Epithelial cell of esophagus (primary cell): ENCODE measurements around the gene PNLDC1.
"Not testable (repeated sequence)": the region's sequence is repeated elsewhere in the genome, so short reads cannot be mapped to it uniquely, and the experiment has no call there.

Experiments used
- DNase-seq: peaks from one replicate; pipeline ENCODE4 v3.0.0; 2010; ENCODE audit warnings: low read depth
- H3K4me3 ChIP-seq: 2 replicates; pipeline ENCODE4 v1.5.1; 2011; ENCODE audit warnings: mild to moderate bottlenecking, low read length, control low read depth
- TF ChIP-seq, protein P1 (sequence below): IDR thresholded peaks from 2 replicates; pipeline ENCODE4 v1.5.1; 2011; ENCODE audit warnings: low read depth, mild to moderate bottlenecking, low read length, control low read depth, inconsistent platforms; ENCODE audit not compliant: insufficient read depth; ENCODE audit errors: missing control alignments

Gene PNLDC1

DNA sequence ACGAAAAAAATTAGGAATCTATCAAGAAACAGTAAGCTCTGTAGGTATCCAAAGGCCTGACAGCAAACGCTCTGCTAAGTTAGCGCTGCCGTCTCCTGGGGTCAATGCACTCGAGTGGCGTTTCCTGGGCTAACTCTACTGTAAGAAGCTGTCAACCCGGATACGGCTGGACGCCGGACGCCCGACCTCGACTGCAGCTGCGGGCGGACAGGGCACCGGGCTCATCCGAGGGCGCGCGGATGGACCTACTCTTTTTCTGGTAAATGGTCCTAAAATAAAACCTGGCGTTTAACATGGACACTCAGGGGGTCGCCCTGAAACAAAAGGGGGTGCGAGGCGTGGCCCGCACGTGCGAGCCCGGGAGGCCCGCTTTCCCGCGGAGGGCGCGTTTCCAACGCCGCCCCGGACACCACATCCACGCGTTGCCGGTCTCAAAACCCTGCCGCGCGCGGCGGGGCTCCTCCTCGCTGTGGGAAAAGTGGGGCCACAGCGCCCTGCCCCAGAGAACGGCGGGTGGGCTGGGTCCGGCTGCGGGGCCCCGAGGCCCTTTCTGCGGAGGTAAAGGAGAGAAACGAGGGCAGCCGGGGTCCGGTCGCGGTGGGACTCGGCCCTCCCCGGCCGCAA is 11.2 kb upstream of the PNLDC1 start:
- TF ChIP-seq, protein P1, sequence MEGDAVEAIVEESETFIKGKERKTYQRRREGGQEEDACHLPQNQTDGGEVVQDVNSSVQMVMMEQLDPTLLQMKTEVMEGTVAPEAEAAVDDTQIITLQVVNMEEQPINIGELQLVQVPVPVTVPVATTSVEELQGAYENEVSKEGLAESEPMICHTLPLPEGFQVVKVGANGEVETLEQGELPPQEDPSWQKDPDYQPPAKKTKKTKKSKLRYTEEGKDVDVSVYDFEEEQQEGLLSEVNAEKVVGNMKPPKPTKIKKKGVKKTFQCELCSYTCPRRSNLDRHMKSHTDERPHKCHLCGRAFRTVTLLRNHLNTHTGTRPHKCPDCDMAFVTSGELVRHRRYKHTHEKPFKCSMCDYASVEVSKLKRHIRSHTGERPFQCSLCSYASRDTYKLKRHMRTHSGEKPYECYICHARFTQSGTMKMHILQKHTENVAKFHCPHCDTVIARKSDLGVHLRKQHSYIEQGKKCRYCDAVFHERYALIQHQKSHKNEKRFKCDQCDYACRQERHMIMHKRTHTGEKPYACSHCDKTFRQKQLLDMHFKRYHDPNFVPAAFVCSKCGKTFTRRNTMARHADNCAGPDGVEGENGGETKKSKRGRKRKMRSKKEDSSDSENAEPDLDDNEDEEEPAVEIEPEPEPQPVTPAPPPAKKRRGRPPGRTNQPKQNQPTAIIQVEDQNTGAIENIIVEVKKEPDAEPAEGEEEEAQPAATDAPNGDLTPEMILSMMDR: no peak
- peak; percentile 38 for DNase-seq
- peak overlapping the region; percentile 80 for H3K4me3 ChIP-seq

DNA sequence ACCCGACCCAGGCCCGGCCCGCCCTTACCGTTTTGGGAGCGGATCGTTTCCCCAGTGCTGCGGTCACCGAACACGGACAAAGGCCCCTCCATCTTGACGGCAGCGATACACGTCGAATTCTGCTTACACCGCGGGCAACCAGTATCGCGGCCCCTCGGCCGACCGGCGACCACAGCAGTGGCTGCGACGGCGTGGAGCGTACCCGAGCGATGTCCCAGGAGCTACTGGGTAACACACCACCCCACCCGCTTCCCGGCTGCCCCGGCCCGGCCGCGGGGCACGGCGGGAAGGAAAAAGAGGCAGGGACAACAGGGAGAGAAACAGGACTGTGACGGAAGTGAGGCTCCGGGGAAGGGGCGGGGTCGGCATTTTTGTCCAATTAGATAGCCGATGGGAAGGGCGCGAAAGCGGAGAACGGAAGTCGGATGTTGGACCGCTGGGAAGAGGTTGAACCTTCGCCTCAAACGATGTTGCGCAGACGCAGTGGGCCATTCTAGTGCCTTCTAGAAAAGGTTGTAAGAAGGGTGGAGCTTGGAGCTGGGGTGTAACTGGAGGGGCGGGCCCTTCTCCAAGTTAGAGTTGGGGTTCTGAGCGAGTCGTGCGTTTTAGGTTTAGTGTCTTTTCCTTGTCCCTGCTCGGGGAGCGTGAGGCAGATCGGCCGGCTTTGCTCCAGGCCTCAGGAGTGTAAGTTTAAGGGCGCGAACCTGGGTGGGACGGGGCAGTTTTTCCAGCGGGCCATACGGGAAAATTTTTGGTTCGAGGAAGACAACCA is 10.5 kb upstream of the PNLDC1 start, which contains the start of gene TCP1:
Gene TCP1, minus strand, starts transcription at position 226 of the 772 bp plus-strand sequence. Its CDS starts 134 bp downstream, at position 92.
- TF ChIP-seq, protein P1: no peak
- DNase-seq: peak; percentile 100
- H3K4me3 ChIP-seq: peak within 1 kb of the TSS; percentile 80

DNA sequence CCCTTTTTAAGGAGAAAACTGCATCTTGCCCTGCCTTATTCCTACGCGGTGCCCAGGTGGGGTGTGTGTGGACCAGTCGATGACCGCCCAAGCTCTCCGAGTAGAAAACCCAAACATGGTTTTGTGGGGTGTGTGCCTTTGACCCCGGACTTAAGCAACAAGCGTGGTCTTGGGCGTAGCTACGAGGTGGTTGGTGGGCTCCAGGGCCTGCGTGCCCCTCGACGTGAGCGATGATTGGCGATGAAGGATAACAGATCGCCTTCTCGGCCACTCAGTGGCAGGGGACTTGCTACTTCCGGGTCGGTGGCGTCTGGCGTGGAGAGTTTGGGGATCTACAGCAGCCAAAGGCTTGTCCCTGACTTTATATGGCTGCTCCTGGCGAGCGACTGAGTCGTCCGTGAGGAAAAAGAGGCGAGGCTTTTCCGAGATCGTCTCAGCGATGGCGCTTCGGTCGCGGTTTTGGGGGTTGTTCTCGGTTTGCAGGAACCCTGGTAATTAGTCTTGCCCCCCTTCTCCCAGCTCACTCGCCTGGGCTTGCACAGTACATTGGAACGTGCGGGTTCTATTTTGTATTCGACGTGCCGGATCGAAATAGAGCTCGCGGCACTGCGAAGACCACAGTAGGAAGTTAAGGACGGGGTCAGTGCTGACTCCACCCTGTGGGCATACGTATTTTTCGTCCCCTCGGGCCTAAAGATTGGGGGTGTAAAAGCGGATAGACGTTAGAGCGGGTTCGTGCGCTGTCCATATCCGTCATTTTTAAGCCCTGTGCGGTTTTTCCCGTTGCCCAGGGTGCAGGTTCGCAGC is 9.7 kb upstream of the PNLDC1 start, which contains the start of gene MRPL18:
Gene MRPL18, plus strand, starts transcription at position 319 of the 807 bp plus-strand sequence. Its CDS starts 121 bp downstream, at position 440.
- peak within 1 kb of the TSS; percentile 80 for H3K4me3 ChIP-seq
- TF ChIP-seq, protein P1: peak; percentile 5
- peak; percentile 98 for DNase-seq

DNA sequence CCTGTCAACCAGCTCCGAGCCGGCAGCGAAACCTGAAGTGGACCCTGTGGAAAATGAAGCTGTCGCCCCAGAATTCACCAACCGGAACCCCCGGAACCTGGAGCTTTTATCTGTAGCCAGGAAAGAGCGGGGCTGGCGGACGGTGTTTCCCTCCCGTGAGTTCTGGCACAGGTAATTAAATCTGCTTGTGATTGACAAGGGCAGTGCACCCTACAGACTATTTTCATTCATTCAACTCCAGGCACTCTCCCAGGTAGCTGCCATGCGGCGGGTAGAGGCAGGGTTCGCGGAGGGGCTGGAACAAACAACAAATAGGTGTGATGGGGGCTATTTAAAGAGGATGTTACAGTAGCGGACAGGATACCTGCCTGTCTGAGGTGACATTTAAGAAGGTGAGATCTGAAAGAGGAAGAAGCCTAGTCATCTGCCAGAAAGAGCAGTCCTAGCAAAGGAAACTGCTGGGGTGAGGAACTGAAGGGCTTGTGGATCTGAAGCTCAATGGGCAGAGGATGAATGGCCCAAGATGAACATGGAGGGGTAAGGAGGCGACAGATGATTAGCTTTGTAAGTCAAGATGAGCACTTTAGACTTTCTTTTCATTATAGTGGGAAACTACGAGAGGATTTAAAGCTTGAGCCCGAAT is 9.0 kb upstream of the PNLDC1 start:
- peak overlapping the region; percentile 80 for H3K4me3 ChIP-seq
- TF ChIP-seq, protein P1: no peak
- DNase-seq: peak; percentile 20

DNA sequence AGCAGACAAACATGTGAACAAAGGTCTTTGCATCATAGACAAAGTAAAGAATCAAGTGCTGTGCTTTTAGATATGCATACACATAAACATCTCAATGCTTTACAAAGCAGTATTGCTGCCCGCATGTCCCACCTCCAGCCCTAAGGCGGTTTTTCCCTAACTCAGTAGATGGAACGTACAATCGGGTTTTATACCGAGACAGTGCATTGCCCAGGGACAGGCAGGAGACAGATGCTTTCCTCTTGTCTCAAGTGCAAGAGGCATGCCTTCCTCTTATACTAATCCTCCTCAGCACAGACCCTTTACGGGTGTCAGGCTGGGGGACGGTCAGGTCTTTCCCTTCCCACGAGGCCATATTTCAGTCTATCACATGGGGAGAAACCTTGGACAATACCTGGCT is 5.1 kb upstream of the PNLDC1 start:
- H3K4me3 ChIP-seq, DNase-seq: not testable (repeated sequence)

DNA sequence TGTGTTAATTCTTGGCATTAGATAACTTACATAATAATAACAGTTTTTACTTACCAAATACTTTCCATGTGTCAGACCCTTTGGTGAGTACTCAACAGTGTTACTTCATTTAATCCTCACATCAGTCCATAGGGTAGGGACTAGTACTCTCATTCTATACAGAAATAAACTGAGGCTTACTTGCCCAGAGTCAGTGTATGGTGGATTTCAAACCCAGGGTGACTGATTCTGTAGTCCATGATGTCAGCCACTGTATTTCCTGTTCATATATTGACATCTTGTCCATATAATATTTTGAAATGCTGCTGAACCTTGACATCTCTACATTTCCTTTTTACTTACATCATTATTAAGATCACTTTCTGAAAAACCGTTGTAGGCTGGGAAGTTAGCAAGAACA is 2.5 kb upstream of the PNLDC1 start:
- TF ChIP-seq, protein P1: no peak
- no peak overlapping the region for H3K4me3 ChIP-seq
- DNase-seq: no peak
